ENCODE results near the gene MFAP5. TPM values are rescaled to one million over a fixed set of nuclear protein-coding genes. Genes with fewer than 3 reads are reported as not detected.
A peak's percentile ranks its signal among the peaks of the same experiment; 100 is the strongest.

MFAP5 gene
- total RNA-seq, 1 experiment from 2014 or later, result 0.26 TPM

DNA sequence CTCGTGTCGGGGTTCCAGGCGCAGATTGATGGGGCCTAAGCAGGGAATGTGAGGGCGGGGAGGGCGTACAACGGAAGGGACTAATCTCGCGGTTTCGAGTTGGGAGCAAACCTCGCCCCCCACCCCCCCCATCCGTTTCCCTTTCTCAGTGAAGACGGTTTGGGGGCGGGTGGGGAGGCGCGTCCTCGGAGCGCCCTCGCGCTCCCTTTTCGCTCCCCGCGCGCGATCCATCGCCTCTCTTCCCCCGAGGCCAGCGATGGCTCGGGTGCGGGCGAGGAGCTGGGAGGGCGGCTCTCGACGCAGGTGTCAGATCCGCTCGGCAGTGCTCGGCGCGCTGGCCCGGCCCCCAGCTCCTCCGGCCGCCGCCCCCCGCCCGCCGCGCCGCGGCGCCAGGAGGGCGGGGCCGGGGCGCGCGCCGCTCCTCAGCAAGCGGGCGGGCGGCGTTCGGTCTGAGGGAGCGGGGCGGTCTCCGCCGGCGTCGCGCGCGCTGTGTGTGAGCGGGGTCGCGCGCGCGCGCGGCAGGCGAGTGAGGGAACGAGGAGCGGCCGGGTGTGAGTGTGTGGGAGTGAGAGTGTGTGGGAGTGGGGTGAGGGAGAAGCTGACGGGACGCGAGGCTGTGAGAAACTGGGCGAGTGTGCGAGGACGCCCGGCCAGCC is 35.0 kb upstream of the MFAP5 start, which contains the start of gene RIMKLB:
Gene RIMKLB (plus strand): TSS at position 516 of the 656 bp plus-strand sequence. CDS start 15,876 bp downstream, outside the sequence.
- Mint-ChIP-seq H3K36me3 (ENCODE audit: insufficient read depth in 1 of 3, low read depth in 3 of 3) (peaks cover 13 to 22% (median 15%) of the 10 kb centered on the region in 3 experiments; a peak in 6 of 7 replicates), H3K4me3 (peak within 1 kb of the TSS; percentile 93 to 96), H3K9me3 (no peaks in the 10 kb centered on the region), H3K4me1 (peaks cover 42 to 44% of the 10 kb centered on the region in 2 experiments), H3K27me3 (ENCODE audit: low read depth) (no peaks in the 10 kb centered on the region), H3K27ac (peak within 1 kb of the TSS; percentile 98 to 99 (median 99))
- Histone ChIP-seq H3K18ac (ENCODE audit: insufficient read length, low read depth, low read length) (peak within 1 kb of the TSS; percentile 92), H2BK12ac (ENCODE audit: insufficient read length, low read depth, low read length) (no peak within 1 kb of the TSS), H2BK20ac (ENCODE audit: low read depth, low read length, poor library complexity, severe bottlenecking) (no peak within 1 kb of the TSS), H4K8ac (replicated peaks; ENCODE audit: insufficient read length, low read depth, low read length) (no peak within 1 kb of the TSS), H2BK15ac (ENCODE audit: low read depth, low read length) (no peak within 1 kb of the TSS), H3K4me1 (ENCODE audit: insufficient read depth, low read length) (no peaks in the 10 kb centered on the region; the same call in 1 of the 2 replicates), H3K9ac (ENCODE audit: extremely low read depth, insufficient read length, low read length) (peak within 1 kb of the TSS; percentile 80), H3K4me2 (ENCODE audit: insufficient read depth, insufficient read length, low read length) (peak within 1 kb of the TSS; percentile 69), H3K27ac (ENCODE audit: insufficient read length, low read depth, low read length) (peak within 1 kb of the TSS; percentile 16), H2AFZ (ENCODE audit: low read length) (no peak within 1 kb of the TSS), H3T11ph (ENCODE audit: low read length) (no peak within 1 kb of the TSS), H3K56ac (ENCODE audit: insufficient read length, low read depth, low read length) (no peak within 1 kb of the TSS), H2AK5ac (ENCODE audit: insufficient read length, low read length) (no peak within 1 kb of the TSS), H3K9me3 (ENCODE audit: control insufficient read depth, low read depth, low read length) (no peaks in the 10 kb centered on the region), H2BK120ac (ENCODE audit: low read depth, low read length, poor library complexity, severe bottlenecking) (no peak within 1 kb of the TSS), H3K23me2 (ENCODE audit: insufficient read length, low read depth, low read length, poor library complexity, severe bottlenecking) (peaks cover 9% of the 10 kb centered on the region), H3K14ac (ENCODE audit: insufficient read depth, low read length) (peak within 1 kb of the TSS; percentile 93), H4K5ac (ENCODE audit: insufficient read length, low read depth, low read length) (no peak within 1 kb of the TSS), H3K79me1 (ENCODE audit: insufficient read depth, low read depth, low read length, poor library complexity, severe bottlenecking) (peaks cover 3% of the 10 kb centered on the region), H2BK5ac (ENCODE audit: insufficient read length, low read length) (no peak within 1 kb of the TSS), H3K4ac (ENCODE audit: low read depth, low read length) (no peak within 1 kb of the TSS; the same call in 1 of the 2 replicates), H3K27me3 (ENCODE audit: insufficient read depth, low read length) (no peaks in the 10 kb centered on the region), H3K23ac (ENCODE audit: insufficient read length, low read depth, low read length) (no peak within 1 kb of the TSS), H4K20me1 (ENCODE audit: control insufficient read depth, insufficient read depth, insufficient read length) (no peaks in the 10 kb centered on the region), H3K79me2 (ENCODE audit: insufficient read depth, low read length) (peaks cover 22% of the 10 kb centered on the region; the same call in 1 of the 2 replicates), H4K91ac (ENCODE audit: insufficient read length, low read depth, low read length) (no peak within 1 kb of the TSS)
- DNase-seq, result peak; percentile 86
- WGBS (ENCODE audit: extremely low coverage, insufficient read length, low lambda C conversion rate), result no CpG with 5 or more reads among the region's 88 CpGs
- no peak for TF ChIP-seq CTCF (conservative IDR thresholded peaks at IDR 0.05)
